GM12875 (cell line): ENCODE data around the gene KCND2.

ENCODE experiments used
- H3K4me3 ChIP-seq: one replicate; pipeline ENCODE4 v1.5.1; 2011; ENCODE audit warnings: low read depth, low read length, control low read depth
- TF ChIP-seq, protein P1 (sequence below): IDR thresholded peaks from 2 replicates; pipeline ENCODE4 v1.5.1; 2011; ENCODE audit warnings: low read depth, mild to moderate bottlenecking, control low read depth, inconsistent platforms, low read length, moderate library complexity, borderline replicate concordance; ENCODE audit not compliant: insufficient read depth

KCND2 gene

GRCh38 chr7:120472892-120473291, 199.9 kb downstream of the KCND2 start:
- TF ChIP-seq, protein P1, sequence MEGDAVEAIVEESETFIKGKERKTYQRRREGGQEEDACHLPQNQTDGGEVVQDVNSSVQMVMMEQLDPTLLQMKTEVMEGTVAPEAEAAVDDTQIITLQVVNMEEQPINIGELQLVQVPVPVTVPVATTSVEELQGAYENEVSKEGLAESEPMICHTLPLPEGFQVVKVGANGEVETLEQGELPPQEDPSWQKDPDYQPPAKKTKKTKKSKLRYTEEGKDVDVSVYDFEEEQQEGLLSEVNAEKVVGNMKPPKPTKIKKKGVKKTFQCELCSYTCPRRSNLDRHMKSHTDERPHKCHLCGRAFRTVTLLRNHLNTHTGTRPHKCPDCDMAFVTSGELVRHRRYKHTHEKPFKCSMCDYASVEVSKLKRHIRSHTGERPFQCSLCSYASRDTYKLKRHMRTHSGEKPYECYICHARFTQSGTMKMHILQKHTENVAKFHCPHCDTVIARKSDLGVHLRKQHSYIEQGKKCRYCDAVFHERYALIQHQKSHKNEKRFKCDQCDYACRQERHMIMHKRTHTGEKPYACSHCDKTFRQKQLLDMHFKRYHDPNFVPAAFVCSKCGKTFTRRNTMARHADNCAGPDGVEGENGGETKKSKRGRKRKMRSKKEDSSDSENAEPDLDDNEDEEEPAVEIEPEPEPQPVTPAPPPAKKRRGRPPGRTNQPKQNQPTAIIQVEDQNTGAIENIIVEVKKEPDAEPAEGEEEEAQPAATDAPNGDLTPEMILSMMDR: no peak
- H3K4me3 ChIP-seq: no peak overlapping the region

GRCh38 chr7:120473352-120473751, 200.4 kb downstream of the KCND2 start:
- TF ChIP-seq, protein P1: no peak
- H3K4me3 ChIP-seq: no peak overlapping the region

- H3K4me3 ChIP-seq: no peak overlapping the region
- TF ChIP-seq, protein P1: no peak
Observed at GRCh38 chr7:120475994-120476393, 203.0 kb downstream of the KCND2 start.

GRCh38 chr7:120480472-120480871, 207.5 kb downstream of the KCND2 start:
- TF ChIP-seq, protein P1: no peak
- H3K4me3 ChIP-seq: no peak overlapping the region

DNA sequence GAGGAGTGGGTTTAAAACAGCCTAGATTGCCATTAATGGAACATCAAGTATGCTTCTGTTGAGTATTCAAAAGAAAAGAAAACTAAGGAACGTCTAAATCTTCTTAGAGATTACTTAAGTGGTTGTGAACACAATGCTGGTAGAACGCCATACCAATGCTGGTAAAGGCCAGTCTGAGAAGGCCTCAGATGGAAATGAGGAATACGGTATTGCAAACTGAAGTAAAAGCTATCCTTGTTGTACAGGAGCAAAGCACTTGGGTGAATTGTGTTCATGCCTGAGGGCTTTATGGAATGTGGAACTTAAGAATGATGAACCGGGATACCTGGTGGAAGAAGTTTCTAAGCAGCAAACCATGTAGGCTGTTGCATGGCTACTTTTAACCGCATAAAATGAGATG, 208.0 kb downstream of the KCND2 start:
- TF ChIP-seq, protein P1: no peak

GRCh38 chr7:120486164-120486563, 213.2 kb downstream of the KCND2 start:
- TF ChIP-seq, protein P1: no peak
- no peak overlapping the region for H3K4me3 ChIP-seq

More for the DNA sequence above, 208.0 kb downstream of the KCND2 start:
- H3K4me3 ChIP-seq: no peak overlapping the region

GRCh38 chr7:120502132-120502531, 229.2 kb downstream of the KCND2 start:
- no peak overlapping the region for H3K4me3 ChIP-seq
- TF ChIP-seq, protein P1: no peak
